Measurements from ENCODE around the gene STK24. TPM values are rescaled to one million over a fixed set of nuclear protein-coding genes. Genes with fewer than 3 reads are reported as not detected.

The STK24 gene
- total RNA-seq, 6 donors from 2014 or later, result 51.3 to 89.8 (median 78.6) TPM

- DNase-seq (no peak), ATAC-seq (ENCODE audit: low FRiP score in 2 of 2) (no peak)
- H3K4me3 ChIP-seq, result no peak overlapping the region
- no peak for TF ChIP-seq POLR2A (IDR thresholded peaks at IDR 0.05)
- no peak for TF ChIP-seq POLR2AphosphoS5 (IDR thresholded peaks at IDR 0.05)
- TF ChIP-seq EP300 (IDR thresholded peaks at IDR 0.05), result no peak
- TF ChIP-seq, protein P1, sequence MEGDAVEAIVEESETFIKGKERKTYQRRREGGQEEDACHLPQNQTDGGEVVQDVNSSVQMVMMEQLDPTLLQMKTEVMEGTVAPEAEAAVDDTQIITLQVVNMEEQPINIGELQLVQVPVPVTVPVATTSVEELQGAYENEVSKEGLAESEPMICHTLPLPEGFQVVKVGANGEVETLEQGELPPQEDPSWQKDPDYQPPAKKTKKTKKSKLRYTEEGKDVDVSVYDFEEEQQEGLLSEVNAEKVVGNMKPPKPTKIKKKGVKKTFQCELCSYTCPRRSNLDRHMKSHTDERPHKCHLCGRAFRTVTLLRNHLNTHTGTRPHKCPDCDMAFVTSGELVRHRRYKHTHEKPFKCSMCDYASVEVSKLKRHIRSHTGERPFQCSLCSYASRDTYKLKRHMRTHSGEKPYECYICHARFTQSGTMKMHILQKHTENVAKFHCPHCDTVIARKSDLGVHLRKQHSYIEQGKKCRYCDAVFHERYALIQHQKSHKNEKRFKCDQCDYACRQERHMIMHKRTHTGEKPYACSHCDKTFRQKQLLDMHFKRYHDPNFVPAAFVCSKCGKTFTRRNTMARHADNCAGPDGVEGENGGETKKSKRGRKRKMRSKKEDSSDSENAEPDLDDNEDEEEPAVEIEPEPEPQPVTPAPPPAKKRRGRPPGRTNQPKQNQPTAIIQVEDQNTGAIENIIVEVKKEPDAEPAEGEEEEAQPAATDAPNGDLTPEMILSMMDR (IDR thresholded peaks at IDR 0.05), result no peak
- no peaks in the 10 kb centered on the region for H3K9me3 ChIP-seq
- H3K27ac ChIP-seq, result peak overlapping the region in 3 of 4 donors; percentile 29 to 71 (median 54)
- H3K4me1 ChIP-seq, result peaks cover 21 to 62% (median 30%) of the 10 kb centered on the region in 4 donors
- no peaks in the 10 kb centered on the region for H3K27me3 ChIP-seq
- peaks cover 0 to 31% (median 13%) of the 10 kb centered on the region in 4 donors for H3K36me3 ChIP-seq
- WGBS, 2 donors, result 35 to 45% methylated on average over 5 of the region's 5 CpGs
Observed at GRCh38 chr13:98476106-98476505, 100.8 kb downstream of the STK24 start.

DNA sequence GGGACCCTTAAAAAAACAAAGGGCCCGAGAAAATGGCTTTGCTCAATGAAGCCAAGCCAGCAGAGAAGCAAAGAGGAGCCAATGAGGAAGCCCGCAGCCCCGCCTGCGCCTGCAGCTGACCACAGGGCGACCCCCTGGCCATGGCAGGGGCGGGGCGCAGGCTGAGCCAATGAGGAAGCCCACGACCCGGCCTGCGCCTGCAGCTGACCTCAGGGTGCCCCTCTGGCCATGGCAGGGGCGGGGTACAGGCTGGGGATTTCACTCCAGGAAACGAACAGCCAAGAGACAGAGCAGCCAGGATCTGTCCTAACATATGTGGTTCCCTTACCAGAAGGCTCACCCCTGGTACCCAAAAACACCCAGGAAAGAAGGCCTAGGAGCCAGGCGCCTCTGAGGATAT lies 101.4 kb downstream of the STK24 start:
- Histone ChIP-seq H3K4me1 (peaks cover 19 to 62% (median 28%) of the 10 kb centered on the region in 4 donors), H3K27me3 (no peaks in the 10 kb centered on the region), H3K9me3 (no peaks in the 10 kb centered on the region)

DNA sequence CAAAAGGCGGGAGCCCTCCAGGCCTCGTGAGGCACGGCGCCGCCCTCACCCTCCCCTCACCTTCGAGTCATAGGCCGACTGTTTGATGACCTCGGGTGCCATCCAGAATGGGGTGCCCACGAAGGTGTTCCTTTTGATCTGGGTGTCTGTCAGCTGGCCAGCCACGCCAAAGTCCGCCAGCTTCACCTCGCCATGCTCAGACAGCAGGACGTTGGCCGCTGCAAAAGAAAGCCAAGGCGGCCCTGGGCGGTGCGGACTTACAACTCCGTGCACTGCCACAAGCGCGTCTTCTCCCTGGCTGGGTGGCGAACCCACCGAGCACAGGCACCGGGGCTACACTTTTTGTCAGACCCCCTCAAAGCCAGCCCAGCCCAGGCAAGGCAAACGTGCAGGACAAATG lies 102.1 kb downstream of the STK24 start:
- Histone ChIP-seq H3K4me3 (no peak overlapping the region), H3K36me3 (peaks cover 0 to 40% (median 13%) of the 10 kb centered on the region in 4 donors), H3K9me3 (no peaks in the 10 kb centered on the region), H3K27ac (no peak overlapping the region), H3K4me1 (peaks cover 19 to 60% (median 26%) of the 10 kb centered on the region in 4 donors), H3K27me3 (no peaks in the 10 kb centered on the region)
- TF ChIP-seq POLR2AphosphoS5 (IDR thresholded peaks at IDR 0.05), result no peak
- no peak for TF ChIP-seq POLR2A (IDR thresholded peaks at IDR 0.05)
- TF ChIP-seq, protein P1 (IDR thresholded peaks at IDR 0.05), result no peak
- no peak for TF ChIP-seq EP300 (IDR thresholded peaks at IDR 0.05)
- WGBS, 2 donors, result 95 to 96% methylated on average over 13 to 24 of the region's 24 CpGs
- DNase-seq (peak in 1 of 2 donors; percentile 62), ATAC-seq (ENCODE audit: low FRiP score in 2 of 2) (no peak)

More for the DNA sequence above, 101.4 kb downstream of the STK24 start:
- Histone ChIP-seq H3K4me3 (no peak overlapping the region), H3K27ac (peak overlapping the region; percentile 3 to 71 (median 31)), H3K36me3 (peaks cover 0 to 37% (median 13%) of the 10 kb centered on the region in 4 donors)
- peak; percentile 62 to 84 for DNase-seq
- ATAC-seq (ENCODE audit: low FRiP score in 2 of 2), result peak in 1 of 2 donors; percentile 70
- TF ChIP-seq POLR2A (IDR thresholded peaks at IDR 0.05) (no peak), POLR2AphosphoS5 (IDR thresholded peaks at IDR 0.05) (peak in 1 of 2 donors; percentile 38)
- TF ChIP-seq, protein P1 (IDR thresholded peaks at IDR 0.05), result no peak
- WGBS, 2 donors, result 58 to 62% methylated on average over 8 to 13 of the region's 13 CpGs

- H3K9me3 ChIP-seq, result no peaks in the 10 kb centered on the region
- H3K4me1 ChIP-seq, result peaks cover 19 to 58% (median 25%) of the 10 kb centered on the region in 4 donors
- ATAC-seq (ENCODE audit: low FRiP score in 2 of 2) (no peak), DNase-seq (no peak)
- H3K27me3 ChIP-seq, result no peaks in the 10 kb centered on the region
- no peak for TF ChIP-seq POLR2AphosphoS5 (IDR thresholded peaks at IDR 0.05)
- TF ChIP-seq, protein P1 (IDR thresholded peaks at IDR 0.05), result no peak
- TF ChIP-seq POLR2A (IDR thresholded peaks at IDR 0.05), result no peak
- TF ChIP-seq EP300 (IDR thresholded peaks at IDR 0.05), result no peak
- WGBS, 2 donors, result 95 to 96% methylated on average over 10 of the region's 10 CpGs
- H3K27ac ChIP-seq, result no peak overlapping the region
- H3K4me3 ChIP-seq, result no peak overlapping the region
- peaks cover 0 to 44% (median 13%) of the 10 kb centered on the region in 4 donors for H3K36me3 ChIP-seq
Observed at GRCh38 chr13:98474292-98474691, 102.6 kb downstream of the STK24 start.

- no peak overlapping the region for H3K27ac ChIP-seq
- ATAC-seq (ENCODE audit: low FRiP score in 2 of 2), result no peak
- 84 to 85% methylated on average over 7 of the region's 7 CpGs for WGBS, 2 donors
Observed at GRCh38 chr13:98473788-98474144, 103.1 kb downstream of the STK24 start.

More at GRCh38 chr13:98473788-98474144, 103.1 kb downstream of the STK24 start:
- Histone ChIP-seq H3K27me3 (no peaks in the 10 kb centered on the region), H3K4me3 (no peak overlapping the region), H3K4me1 (peaks cover 19 to 58% (median 25%) of the 10 kb centered on the region in 4 donors), H3K9me3 (no peaks in the 10 kb centered on the region), H3K36me3 (peaks cover 0 to 49% (median 16%) of the 10 kb centered on the region in 4 donors)
- DNase-seq, result no peak
- TF ChIP-seq, protein P1 (IDR thresholded peaks at IDR 0.05), result no peak
- TF ChIP-seq EP300 (IDR thresholded peaks at IDR 0.05) (no peak), POLR2A (IDR thresholded peaks at IDR 0.05) (no peak), POLR2AphosphoS5 (IDR thresholded peaks at IDR 0.05) (no peak)

Data from upper lobe of left lung (tissue), 6 donors.